ENCODE data around the gene MARK2.

DNA sequence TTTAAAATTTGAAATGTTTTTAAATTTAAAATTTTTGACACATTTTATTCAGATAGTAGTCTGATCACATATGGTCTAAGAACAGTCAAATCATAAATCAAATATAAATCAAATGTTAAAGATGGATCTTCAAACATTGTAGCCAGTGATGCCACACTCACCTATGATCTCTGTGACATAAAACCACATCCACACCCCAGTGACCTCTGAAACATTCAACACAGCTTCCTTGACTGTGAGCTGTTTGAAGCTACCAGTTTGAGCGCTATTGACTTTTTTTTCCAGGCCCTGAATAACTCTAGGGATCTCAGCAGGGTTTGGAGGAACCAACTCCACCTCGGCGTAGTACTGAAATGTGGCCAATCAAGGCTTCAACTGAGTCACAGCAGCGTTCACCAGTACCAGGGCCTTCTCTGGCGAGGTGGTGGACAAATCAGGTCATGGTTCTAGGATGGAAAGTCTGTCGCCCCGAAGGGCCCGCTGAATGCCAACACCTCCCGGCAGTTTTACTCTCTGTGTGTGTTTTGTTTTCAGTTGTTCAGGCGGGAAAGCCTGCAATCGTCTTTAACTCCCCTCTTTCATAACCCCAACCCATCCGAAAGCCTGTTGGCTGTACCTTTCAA lies 4.3 kb upstream of the MARK2 start:
- TF ChIP-seq POLR2A (IDR thresholded peaks at IDR 0.05) (no peak), CTCF (IDR thresholded peaks at IDR 0.05) (no peak), POLR2AphosphoS5 (IDR thresholded peaks at IDR 0.05) (no peak), EP300 (IDR thresholded peaks at IDR 0.05) (no peak)

Measured in sigmoid colon (tissue), 4 donors.